ENCODE results near the gene SAMHD1. TPM values are rescaled to one million over a fixed set of nuclear protein-coding genes. Genes with fewer than 3 reads are reported as not detected.

Gene SAMHD1
- total and polyA plus RNA-seq, 11 donors: 13.9 to 164 (median 39.6) TPM

- no peak for ATAC-seq
- no peak overlapping the region for H3K4me3 ChIP-seq
- TF ChIP-seq POLR2A (IDR thresholded peaks at IDR 0.05): no peak
- TF ChIP-seq, protein P1, sequence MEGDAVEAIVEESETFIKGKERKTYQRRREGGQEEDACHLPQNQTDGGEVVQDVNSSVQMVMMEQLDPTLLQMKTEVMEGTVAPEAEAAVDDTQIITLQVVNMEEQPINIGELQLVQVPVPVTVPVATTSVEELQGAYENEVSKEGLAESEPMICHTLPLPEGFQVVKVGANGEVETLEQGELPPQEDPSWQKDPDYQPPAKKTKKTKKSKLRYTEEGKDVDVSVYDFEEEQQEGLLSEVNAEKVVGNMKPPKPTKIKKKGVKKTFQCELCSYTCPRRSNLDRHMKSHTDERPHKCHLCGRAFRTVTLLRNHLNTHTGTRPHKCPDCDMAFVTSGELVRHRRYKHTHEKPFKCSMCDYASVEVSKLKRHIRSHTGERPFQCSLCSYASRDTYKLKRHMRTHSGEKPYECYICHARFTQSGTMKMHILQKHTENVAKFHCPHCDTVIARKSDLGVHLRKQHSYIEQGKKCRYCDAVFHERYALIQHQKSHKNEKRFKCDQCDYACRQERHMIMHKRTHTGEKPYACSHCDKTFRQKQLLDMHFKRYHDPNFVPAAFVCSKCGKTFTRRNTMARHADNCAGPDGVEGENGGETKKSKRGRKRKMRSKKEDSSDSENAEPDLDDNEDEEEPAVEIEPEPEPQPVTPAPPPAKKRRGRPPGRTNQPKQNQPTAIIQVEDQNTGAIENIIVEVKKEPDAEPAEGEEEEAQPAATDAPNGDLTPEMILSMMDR (IDR thresholded peaks at IDR 0.05): no peak
- H3K27me3 ChIP-seq: no peaks in the 10 kb centered on the region
- peak overlapping the region in 3 of 12 donors; percentile 1 to 16 (median 9) for H3K27ac ChIP-seq
- 69 to 73% (median 72%) methylated on average over 8 of the region's 8 CpGs for WGBS, 4 donors
- no peaks in the 10 kb centered on the region for H3K9me3 ChIP-seq
- H3K36me3 ChIP-seq: no peaks in the 10 kb centered on the region
- intact Hi-C loops (cut with DNase I): loop anchor here in 5 of 10 donors (10.0 kb wide), 5 partner anchors 72 to 322 kb away; partner anchors contain the start of genes DSN1 (in 1 of the 5), MYL9 (in 1 of the 5) and RAB5IF (in 1 of the 5)
- peak in 1 of 5 donors; percentile 27 for DNase-seq
- peaks cover 0 to 25% (median 8%) of the 10 kb centered on the region in 12 donors for H3K4me1 ChIP-seq
Observed at GRCh38 chr20:36866681-36867495, 84.6 kb downstream of the SAMHD1 start.

DNA sequence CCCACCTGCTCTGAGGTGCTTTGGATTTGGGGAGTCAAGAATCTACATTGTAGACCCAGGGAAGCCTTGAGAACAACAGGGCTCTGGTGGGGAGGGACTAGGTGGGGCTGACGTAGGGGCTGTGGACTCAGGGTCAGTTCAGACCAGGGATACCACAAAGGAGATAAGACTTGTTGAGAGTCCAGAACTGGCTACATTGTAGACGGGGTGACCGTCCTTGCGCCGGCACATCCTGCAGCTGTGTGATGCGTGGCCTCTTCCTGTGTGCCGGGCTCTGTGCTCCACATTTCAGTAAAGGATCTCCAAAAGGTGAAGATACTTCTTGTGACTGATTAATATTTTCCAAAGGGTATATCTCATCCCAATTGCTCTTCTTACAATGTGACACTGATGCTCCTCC lies 85.3 kb downstream of the SAMHD1 start:
- peak in 1 of 5 donors; percentile 14 for DNase-seq
- Histone ChIP-seq H3K4me1 (peaks cover 6 to 32% (median 14%) of the 10 kb centered on the region in 12 donors), H3K9me3 (no peaks in the 10 kb centered on the region), H3K4me3 (no peak overlapping the region), H3K27me3 (no peaks in the 10 kb centered on the region), H3K36me3 (no peaks in the 10 kb centered on the region), H3K27ac (peak overlapping the region in 1 of 12 donors; percentile 9)
- no peak for ATAC-seq
- no peak for TF ChIP-seq POLR2A (IDR thresholded peaks at IDR 0.05)
- TF ChIP-seq, protein P1 (IDR thresholded peaks at IDR 0.05): no peak
- intact Hi-C loops (cut with DNase I): loop anchor here in 5 of 10 donors (10.0 kb wide), 5 partner anchors 71 to 321 kb away; partner anchors contain the start of genes DSN1 (in 1 of the 5), MYL9 (in 1 of the 5) and RAB5IF (in 1 of the 5)
- 75 to 94% (median 77%) methylated on average over 7 of the region's 7 CpGs for WGBS, 4 donors

- Histone ChIP-seq H3K27ac (peak overlapping the region in 1 of 12 donors; percentile 5), H3K36me3 (no peaks in the 10 kb centered on the region), H3K9me3 (no peaks in the 10 kb centered on the region), H3K4me1 (peaks cover 9 to 36% (median 17%) of the 10 kb centered on the region in 12 donors), H3K27me3 (no peaks in the 10 kb centered on the region), H3K4me3 (no peak overlapping the region)
- TF ChIP-seq POLR2A (IDR thresholded peaks at IDR 0.05): no peak
- intact Hi-C loops (cut with DNase I): loop anchor here in 5 of 10 donors (10.0 kb wide), 5 partner anchors 71 to 321 kb away; partner anchors contain the start of genes DSN1 (in 1 of the 5), MYL9 (in 1 of the 5) and RAB5IF (in 1 of the 5)
- DNase-seq (peak in 1 of 5 donors; percentile 28), ATAC-seq (no peak)
Observed at GRCh38 chr20:36865861-36866149, 85.7 kb downstream of the SAMHD1 start.

- Histone ChIP-seq H3K4me3 (no peak overlapping the region), H3K27me3 (no peaks in the 10 kb centered on the region), H3K36me3 (no peaks in the 10 kb centered on the region), H3K9me3 (no peaks in the 10 kb centered on the region), H3K27ac (peak overlapping the region in 2 of 12 donors; percentile 88), H3K4me1 (peaks cover 9 to 41% (median 22%) of the 10 kb centered on the region in 12 donors)
- DNase-seq (peak in 1 of 5 donors; percentile 18), ATAC-seq (no peak)
- TF ChIP-seq POLR2A (IDR thresholded peaks at IDR 0.05): no peak
- TF ChIP-seq, protein P1 (IDR thresholded peaks at IDR 0.05): no peak
- 83 to 90% (median 86%) methylated on average over 9 of the region's 9 CpGs for WGBS, 4 donors
- intact Hi-C loops (cut with DNase I): loop anchor here in 5 of 10 donors (10.0 kb wide), 5 partner anchors 70 to 320 kb away; partner anchors contain the start of genes DSN1 (in 1 of the 5), MYL9 (in 1 of the 5) and RAB5IF (in 1 of the 5)
Observed at GRCh38 chr20:36865076-36865860, 86.2 kb downstream of the SAMHD1 start.
